SK-N-MC (cell line): Measurements from ENCODE around the gene CCDC8.

Experiments
- EZH2 ChIP-seq: fragments of 200-600 bp; sonication (generic); IDR thresholded peaks from one replicate; pipeline ENCODE4 v1.6.1; 2017; ENCODE audit warnings: antibody characterized with exemption
- POLR2AphosphoS5 ChIP-seq: IDR thresholded peaks from 2 replicates; pipeline ENCODE4 v1.6.1; 2012; ENCODE audit warnings: mild to moderate bottlenecking, low read depth, low read length, borderline replicate concordance

DNA sequence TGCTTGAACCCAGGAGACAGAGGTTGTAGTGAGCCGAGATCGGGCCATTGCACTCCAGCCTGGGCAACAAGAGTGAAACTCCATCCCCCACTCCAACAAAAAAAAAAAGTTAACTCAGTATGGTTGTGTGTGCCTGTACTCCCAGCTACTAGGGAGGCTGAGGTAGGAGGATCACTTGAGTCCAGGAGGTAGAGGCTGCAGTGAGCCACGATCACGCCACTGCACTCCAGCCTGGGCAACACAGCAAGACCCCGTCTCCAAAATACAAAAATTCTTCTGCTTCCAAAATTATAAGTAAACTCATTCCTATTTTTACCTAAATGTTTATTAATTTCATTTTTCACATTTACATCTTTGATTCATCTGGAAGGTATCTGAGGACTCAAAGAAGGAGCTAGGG is 43.6 kb upstream of the CCDC8 start:
- TF ChIP-seq EZH2 (no peak), POLR2AphosphoS5 (no peak)
